ENCODE measurements around the gene KLK1.
A peak's percentile ranks its signal among the peaks of the same experiment; 100 is the strongest.

The KLK1 gene

GRCh38 chr19:50823389-50824042 lies at the start of gene KLK1:
TSS of gene KLK1 (minus strand) at chr19:50823787. CDS start at chr19:50823748, 39 bp downstream.
- Mint-ChIP-seq H3K4me1 (peaks cover 31% of the 10 kb centered on the region), H3K27ac (no peak within 1 kb of the TSS), H3K9me3 (no peaks in the 10 kb centered on the region), H3K27me3 (peaks cover 84% of the 10 kb centered on the region), H3K4me3 (no peak within 1 kb of the TSS)
- ATAC-seq (no peak), DNase-seq (no peak)

- Mint-ChIP-seq H3K4me3 (no peak within 1 kb of the TSS), H3K4me1 (no peaks in the 10 kb centered on the region), H3K9me3 (no peaks in the 10 kb centered on the region), H3K27me3 (peaks cover 43% of the 10 kb centered on the region), H3K27ac (no peak within 1 kb of the TSS)
- ATAC-seq: no peak
- DNase-seq: no peak
Measured at GRCh38 chr19:50873056-50873455, 49.5 kb upstream of the KLK1 start, which contains the start of gene KLK2. TSS of gene KLK2 (plus strand) at chr19:50873439. CDS start at chr19:50873474, 35 bp downstream.

- no peak overlapping the region for H3K4me3 Mint-ChIP-seq
- H3K27ac Mint-ChIP-seq: no peak overlapping the region
- peaks cover 62% of the 10 kb centered on the region for H3K27me3 Mint-ChIP-seq
- H3K9me3 Mint-ChIP-seq: no peaks in the 10 kb centered on the region
- ATAC-seq: peak; percentile 83
- no peaks in the 10 kb centered on the region for H3K4me1 Mint-ChIP-seq
- peak in 1 of 2 donors; percentile 54 for DNase-seq
Measured at GRCh38 chr19:50870417-50871089, 47.0 kb upstream of the KLK1 start.

GRCh38 chr19:50869479-50869878 lies 45.9 kb upstream of the KLK1 start:
- H3K4me1 Mint-ChIP-seq: no peaks in the 10 kb centered on the region
- ATAC-seq (no peak), DNase-seq (no peak)
- no peaks in the 10 kb centered on the region for H3K9me3 Mint-ChIP-seq
- H3K4me3 Mint-ChIP-seq: no peak overlapping the region
- H3K27ac Mint-ChIP-seq: no peak overlapping the region
- peaks cover 69% of the 10 kb centered on the region for H3K27me3 Mint-ChIP-seq

- Mint-ChIP-seq H3K4me3 (no peak overlapping the region), H3K27ac (no peak overlapping the region), H3K9me3 (peaks cover 0 to 10% of the 10 kb centered on the region in 2 donors), H3K4me1 (no peaks in the 10 kb centered on the region), H3K27me3 (peaks cover 78% of the 10 kb centered on the region)
- DNase-seq (no peak), ATAC-seq (no peak)
Measured at GRCh38 chr19:50861496-50862286, 38.1 kb upstream of the KLK1 start.

GRCh38 chr19:50861010-50861409 lies 37.4 kb upstream of the KLK1 start:
- Mint-ChIP-seq H3K27me3 (peaks cover 78% of the 10 kb centered on the region), H3K4me3 (no peak overlapping the region), H3K27ac (no peak overlapping the region), H3K4me1 (no peaks in the 10 kb centered on the region), H3K9me3 (peaks cover 0 to 10% of the 10 kb centered on the region in 2 donors)
- ATAC-seq: no peak
- DNase-seq: no peak

- no peak for ATAC-seq
- Mint-ChIP-seq H3K27ac (no peak overlapping the region), H3K4me3 (no peak overlapping the region), H3K27me3 (peaks cover 80% of the 10 kb centered on the region), H3K9me3 (peaks cover 0 to 10% of the 10 kb centered on the region in 2 donors), H3K4me1 (no peaks in the 10 kb centered on the region)
- no peak for DNase-seq
Measured at GRCh38 chr19:50859849-50860248, 36.3 kb upstream of the KLK1 start.

- H3K27me3 Mint-ChIP-seq: peaks cover 86% of the 10 kb centered on the region
- ATAC-seq: no peak
- H3K27ac Mint-ChIP-seq: no peak overlapping the region
- H3K4me3 Mint-ChIP-seq: no peak overlapping the region
- DNase-seq: no peak
- peaks cover 0 to 10% of the 10 kb centered on the region in 2 donors for H3K9me3 Mint-ChIP-seq
- no peaks in the 10 kb centered on the region for H3K4me1 Mint-ChIP-seq
Measured at GRCh38 chr19:50858886-50859285, 35.3 kb upstream of the KLK1 start.

GRCh38 chr19:50857366-50857765 lies 33.8 kb upstream of the KLK1 start:
- Mint-ChIP-seq H3K27me3 (peaks cover 83% of the 10 kb centered on the region), H3K27ac (peak overlapping the region in 1 of 2 donors; percentile 49), H3K4me3 (no peak overlapping the region), H3K4me1 (no peaks in the 10 kb centered on the region), H3K9me3 (peaks cover 0 to 10% of the 10 kb centered on the region in 2 donors)
- no peak for DNase-seq
- ATAC-seq: no peak

GRCh38 chr19:50854636-50855410 lies 31.2 kb upstream of the KLK1 start, which contains the start of gene KLK3:
TSS of gene KLK3 (plus strand) at chr19:50854915. CDS start at chr19:50854956, 41 bp downstream.
- Mint-ChIP-seq H3K27me3 (peaks cover 86% of the 10 kb centered on the region), H3K9me3 (peaks cover 0 to under 1% of the 10 kb centered on the region in 2 donors), H3K4me3 (no peak within 1 kb of the TSS), H3K27ac (peak within 1 kb of the TSS in 1 of 2 donors; percentile 60), H3K4me1 (no peaks in the 10 kb centered on the region)
- DNase-seq: no peak
- ATAC-seq: no peak

GRCh38 chr19:50851620-50852019 lies 28.0 kb upstream of the KLK1 start:
- ATAC-seq (no peak), DNase-seq (no peak)
- Mint-ChIP-seq H3K4me1 (no peaks in the 10 kb centered on the region), H3K27ac (no peak overlapping the region), H3K4me3 (no peak overlapping the region), H3K27me3 (peaks cover 72% of the 10 kb centered on the region), H3K9me3 (no peaks in the 10 kb centered on the region)

GRCh38 chr19:50850738-50851137 lies 27.2 kb upstream of the KLK1 start:
- H3K4me1 Mint-ChIP-seq: no peaks in the 10 kb centered on the region
- no peak for ATAC-seq
- H3K27me3 Mint-ChIP-seq: peaks cover 63% of the 10 kb centered on the region
- no peaks in the 10 kb centered on the region for H3K9me3 Mint-ChIP-seq
- no peak overlapping the region for H3K27ac Mint-ChIP-seq
- no peak overlapping the region for H3K4me3 Mint-ChIP-seq
- DNase-seq: no peak

- H3K4me3 Mint-ChIP-seq: no peak overlapping the region
- no peak for ATAC-seq
- H3K27me3 Mint-ChIP-seq: peaks cover 47% of the 10 kb centered on the region
- no peak overlapping the region for H3K27ac Mint-ChIP-seq
- peaks cover 18 to 20% of the 10 kb centered on the region in 2 donors for H3K9me3 Mint-ChIP-seq
- H3K4me1 Mint-ChIP-seq: no peaks in the 10 kb centered on the region
- no peak for DNase-seq
Measured at GRCh38 chr19:50844296-50844935, 20.8 kb upstream of the KLK1 start.

GRCh38 chr19:50843701-50844221 lies 20.2 kb upstream of the KLK1 start:
- H3K9me3 Mint-ChIP-seq: peaks cover 18 to 20% of the 10 kb centered on the region in 2 donors
- no peaks in the 10 kb centered on the region for H3K4me1 Mint-ChIP-seq
- ATAC-seq: no peak
- no peak overlapping the region for H3K4me3 Mint-ChIP-seq
- peaks cover 49% of the 10 kb centered on the region for H3K27me3 Mint-ChIP-seq
- H3K27ac Mint-ChIP-seq: peak overlapping the region in 1 of 2 donors; percentile 59
- no peak for DNase-seq

Data from stimulated activated naive CD8-positive, alpha-beta T cell treated with anti-CD3 and anti-CD28 coated beads, Interleukin-15, amount 100 ng/mL, for 72 hours (primary cell).